HuH-7.5 (cell line): ENCODE data around the gene UROC1.
"Not testable (repeated sequence)": the region's sequence is repeated elsewhere in the genome, so short reads cannot be mapped to it uniquely, and the experiment has no call there.

Source experiments
- DNase-seq: peaks from one replicate; pipeline ENCODE4 v3.0.0; 2011; ENCODE audit warnings: low spot score

UROC1 gene

GRCh38 chr3:126546549-126547239 lies 29.1 kb upstream of the UROC1 start:
- DNase-seq, result no peak

GRCh38 chr3:126546013-126546412 lies 28.4 kb upstream of the UROC1 start:
- no peak for DNase-seq

- DNase-seq, result no peak
These were observed 28.0 kb upstream of the UROC1 start for GRCh38 chr3:126545544-126545943.

GRCh38 chr3:126544596-126545281 lies 27.2 kb upstream of the UROC1 start:
- DNase-seq, result no peak

- no peak for DNase-seq
These were observed 26.0 kb upstream of the UROC1 start for GRCh38 chr3:126543457-126544061.

GRCh38 chr3:126542340-126543241 lies 25.0 kb upstream of the UROC1 start:
- no peak for DNase-seq

- DNase-seq, result peak; percentile 1
These were observed 24.2 kb upstream of the UROC1 start for GRCh38 chr3:126541628-126542339.

- DNase-seq, result peak; percentile 3
These were observed 23.5 kb upstream of the UROC1 start for GRCh38 chr3:126540951-126541627.

- no peak for DNase-seq
These were observed 22.8 kb upstream of the UROC1 start for GRCh38 chr3:126540342-126540849.

- DNase-seq, result no peak
These were observed 22.1 kb upstream of the UROC1 start for GRCh38 chr3:126539558-126540250.

- no peak for DNase-seq
These were observed 21.4 kb upstream of the UROC1 start for GRCh38 chr3:126538966-126539365.

GRCh38 chr3:126538316-126538715 lies 20.7 kb upstream of the UROC1 start:
- DNase-seq, result no peak

- DNase-seq, result no peak
These were observed 20.2 kb upstream of the UROC1 start for GRCh38 chr3:126537730-126538281.

- no peak for DNase-seq
These were observed 19.6 kb upstream of the UROC1 start for GRCh38 chr3:126537116-126537729.

- DNase-seq, result no peak
These were observed 18.6 kb upstream of the UROC1 start for GRCh38 chr3:126536126-126536525.

- DNase-seq, result no peak
These were observed 18.1 kb upstream of the UROC1 start for GRCh38 chr3:126535636-126536035.

- not testable (repeated sequence) for DNase-seq
These were observed 17.1 kb upstream of the UROC1 start for GRCh38 chr3:126534716-126535115.

GRCh38 chr3:126533506-126533905 lies 15.9 kb upstream of the UROC1 start:
- DNase-seq, result no peak

GRCh38 chr3:126531051-126531330 lies 13.4 kb upstream of the UROC1 start:
- DNase-seq, result no peak
